ENCODE measurements around the gene GBX2. TPM values are rescaled to one million over a fixed set of nuclear protein-coding genes. Genes with fewer than 3 reads are reported as not detected.

The GBX2 gene
- total RNA-seq, 1 donor from 2014 or later: not detected

DNA sequence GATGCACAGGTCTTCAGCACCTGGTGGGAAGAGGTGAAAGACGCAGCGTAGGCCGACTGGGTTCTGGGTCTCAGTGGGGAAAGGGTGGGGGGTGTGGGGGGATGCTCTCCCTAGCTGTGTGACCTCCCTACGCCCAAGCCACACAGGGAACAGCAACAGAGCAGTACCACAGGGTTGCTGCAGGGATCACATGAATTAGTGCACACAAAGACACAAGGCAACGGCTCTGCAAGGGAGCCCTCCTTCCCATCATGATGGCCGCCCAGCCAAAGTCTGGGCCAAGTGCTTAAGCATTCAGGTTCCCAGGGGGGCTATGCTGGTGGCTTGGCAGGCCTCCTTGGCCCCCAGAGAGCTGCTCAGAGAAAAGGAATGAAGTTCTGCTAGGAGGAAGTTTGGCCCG, 28.2 kb upstream of the GBX2 start:
- H3K27ac ChIP-seq (replicated peaks): no peak overlapping the region
- no peaks in the 10 kb centered on the region for H3K36me3 ChIP-seq
- no peaks in the 10 kb centered on the region for H3K9me3 ChIP-seq (replicated peaks)
- TF ChIP-seq, protein P1, sequence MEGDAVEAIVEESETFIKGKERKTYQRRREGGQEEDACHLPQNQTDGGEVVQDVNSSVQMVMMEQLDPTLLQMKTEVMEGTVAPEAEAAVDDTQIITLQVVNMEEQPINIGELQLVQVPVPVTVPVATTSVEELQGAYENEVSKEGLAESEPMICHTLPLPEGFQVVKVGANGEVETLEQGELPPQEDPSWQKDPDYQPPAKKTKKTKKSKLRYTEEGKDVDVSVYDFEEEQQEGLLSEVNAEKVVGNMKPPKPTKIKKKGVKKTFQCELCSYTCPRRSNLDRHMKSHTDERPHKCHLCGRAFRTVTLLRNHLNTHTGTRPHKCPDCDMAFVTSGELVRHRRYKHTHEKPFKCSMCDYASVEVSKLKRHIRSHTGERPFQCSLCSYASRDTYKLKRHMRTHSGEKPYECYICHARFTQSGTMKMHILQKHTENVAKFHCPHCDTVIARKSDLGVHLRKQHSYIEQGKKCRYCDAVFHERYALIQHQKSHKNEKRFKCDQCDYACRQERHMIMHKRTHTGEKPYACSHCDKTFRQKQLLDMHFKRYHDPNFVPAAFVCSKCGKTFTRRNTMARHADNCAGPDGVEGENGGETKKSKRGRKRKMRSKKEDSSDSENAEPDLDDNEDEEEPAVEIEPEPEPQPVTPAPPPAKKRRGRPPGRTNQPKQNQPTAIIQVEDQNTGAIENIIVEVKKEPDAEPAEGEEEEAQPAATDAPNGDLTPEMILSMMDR (IDR thresholded peaks at IDR 0.05; ENCODE audit: borderline replicate concordance): no peak
- H3K4me3 ChIP-seq: no peak overlapping the region
- DNase-seq: no peak
- no peaks in the 10 kb centered on the region for H3K27me3 ChIP-seq (ENCODE audit: low read depth)
- H3K4me1 ChIP-seq: no peaks in the 10 kb centered on the region
- intact Hi-C loops (cut with micrococcal nuclease): no loop called here

DNA sequence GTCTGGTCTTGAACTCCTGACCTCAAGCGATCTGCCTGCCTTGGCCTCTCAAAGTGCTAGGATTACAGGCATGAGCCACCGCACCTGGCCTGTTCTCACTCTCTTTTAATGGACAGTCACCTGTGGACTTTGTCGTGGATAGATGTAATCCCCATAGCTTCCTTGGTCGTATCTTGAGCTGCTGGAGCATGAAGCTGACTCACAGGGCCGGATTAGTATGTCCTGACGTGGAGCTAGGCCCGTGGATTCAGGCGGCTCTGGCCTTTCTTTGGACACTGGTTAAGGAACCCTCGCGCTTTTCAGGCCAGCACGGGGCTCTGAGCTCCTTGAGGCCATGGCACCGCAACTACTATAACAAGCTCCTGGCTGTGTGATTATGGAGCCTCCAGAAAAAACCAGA, 27.5 kb upstream of the GBX2 start:
- Histone ChIP-seq H3K36me3 (no peaks in the 10 kb centered on the region), H3K27ac (replicated peaks) (no peak overlapping the region), H3K4me1 (no peaks in the 10 kb centered on the region), H3K4me3 (no peak overlapping the region), H3K9me3 (replicated peaks) (no peaks in the 10 kb centered on the region), H3K27me3 (ENCODE audit: low read depth) (no peaks in the 10 kb centered on the region)
- TF ChIP-seq, protein P1 (IDR thresholded peaks at IDR 0.05; ENCODE audit: borderline replicate concordance): no peak
- no peak for DNase-seq
- intact Hi-C loops (cut with micrococcal nuclease): no loop called here

GRCh38 chr2:236194786-236195185, 26.6 kb upstream of the GBX2 start:
- Histone ChIP-seq H3K4me3 (no peak overlapping the region), H3K36me3 (no peaks in the 10 kb centered on the region), H3K9me3 (replicated peaks) (no peaks in the 10 kb centered on the region), H3K27me3 (ENCODE audit: low read depth) (no peaks in the 10 kb centered on the region), H3K4me1 (no peaks in the 10 kb centered on the region), H3K27ac (replicated peaks) (no peak overlapping the region)
- intact Hi-C loops (cut with micrococcal nuclease): no loop called here
- no peak for DNase-seq
- TF ChIP-seq, protein P1 (IDR thresholded peaks at IDR 0.05; ENCODE audit: borderline replicate concordance): no peak

DNA sequence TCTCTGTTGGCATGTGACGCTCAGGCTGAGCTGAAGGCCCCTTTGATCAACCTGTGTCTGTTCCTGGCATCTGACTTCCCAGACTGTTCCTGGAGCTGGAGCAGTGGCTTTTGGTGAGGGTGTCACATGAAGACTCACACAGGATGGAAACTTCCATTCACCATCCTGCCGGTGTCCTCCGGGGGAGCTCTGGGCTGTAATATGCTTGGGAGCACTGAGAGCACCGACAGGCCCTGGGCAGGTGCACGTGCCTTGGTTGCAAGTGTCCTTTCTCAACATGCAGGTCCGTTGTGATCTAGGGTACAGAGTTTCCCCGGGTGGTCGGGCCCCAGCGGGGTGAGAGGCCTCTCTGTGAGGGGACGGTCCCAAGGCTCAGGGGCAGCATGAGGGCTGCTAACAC, 24.8 kb upstream of the GBX2 start:
- Histone ChIP-seq H3K4me3 (no peak overlapping the region), H3K9me3 (replicated peaks) (no peaks in the 10 kb centered on the region), H3K36me3 (no peaks in the 10 kb centered on the region), H3K27ac (replicated peaks) (no peak overlapping the region), H3K4me1 (no peaks in the 10 kb centered on the region), H3K27me3 (ENCODE audit: low read depth) (no peaks in the 10 kb centered on the region)
- intact Hi-C loops (cut with micrococcal nuclease): no loop called here
- no peak for DNase-seq
- TF ChIP-seq, protein P1 (IDR thresholded peaks at IDR 0.05; ENCODE audit: borderline replicate concordance): no peak

DNA sequence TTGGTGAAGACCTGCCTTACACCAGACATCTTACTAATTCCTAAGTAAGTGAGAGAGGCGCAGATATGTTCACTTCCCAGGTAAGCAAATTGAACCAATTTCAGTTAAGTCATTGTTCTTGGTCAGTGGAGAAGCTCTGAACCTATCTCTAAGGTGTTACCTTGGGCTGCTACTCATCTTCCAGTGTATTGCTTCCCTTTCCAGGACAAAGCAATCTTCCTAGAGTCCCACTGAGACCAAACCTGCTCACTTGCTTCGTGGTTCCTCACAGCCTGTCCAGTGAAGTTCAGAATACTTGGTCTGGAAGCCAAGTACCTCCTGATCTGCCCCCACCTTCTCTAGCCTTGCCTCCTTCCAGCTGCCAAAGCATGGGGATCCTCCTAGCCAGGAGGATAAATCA, 22.5 kb upstream of the GBX2 start:
- H3K4me3 ChIP-seq: no peak overlapping the region
- intact Hi-C loops (cut with micrococcal nuclease): no loop called here
- H3K36me3 ChIP-seq: no peaks in the 10 kb centered on the region
- no peaks in the 10 kb centered on the region for H3K27me3 ChIP-seq (ENCODE audit: low read depth)
- TF ChIP-seq, protein P1 (IDR thresholded peaks at IDR 0.05; ENCODE audit: borderline replicate concordance): no peak
- H3K4me1 ChIP-seq: no peaks in the 10 kb centered on the region
- DNase-seq: no peak
- no peaks in the 10 kb centered on the region for H3K9me3 ChIP-seq (replicated peaks)
- H3K27ac ChIP-seq (replicated peaks): no peak overlapping the region

GRCh38 chr2:236184701-236185100, 16.5 kb upstream of the GBX2 start:
- Histone ChIP-seq H3K36me3 (no peaks in the 10 kb centered on the region), H3K4me1 (peaks cover 5% of the 10 kb centered on the region), H3K27me3 (ENCODE audit: low read depth) (peaks cover 44% of the 10 kb centered on the region), H3K9me3 (replicated peaks) (no peaks in the 10 kb centered on the region), H3K4me3 (no peak overlapping the region), H3K27ac (replicated peaks) (no peak overlapping the region)
- TF ChIP-seq, protein P1 (IDR thresholded peaks at IDR 0.05; ENCODE audit: borderline replicate concordance): no peak
- no peak for DNase-seq
- intact Hi-C loops (cut with micrococcal nuclease): loop anchor here (5.0 kb wide), 1 partner anchor 417 kb away; no protein-coding TSS in a partner anchor

Data from left ventricle myocardium inferior (tissue), 1 donor.